Type B pancreatic cell (in vitro differentiated cells): Measurements from ENCODE around the gene SPOCK3. TPM values are rescaled to one million over a fixed set of nuclear protein-coding genes. Genes with fewer than 3 reads are reported as not detected.
"Not testable (repeated sequence)": the region's sequence is repeated elsewhere in the genome, so short reads cannot be mapped to it uniquely, and the experiment has no call there.

ENCODE experiments used
- DNase-seq: peaks from one replicate; pipeline ENCODE4 v3.0.0; 2021; ENCODE audit warnings: mixed read lengths; ENCODE audit not compliant: unreplicated experiment; ENCODE audit errors: extremely low spot score
- H3K27ac Mint-ChIP-seq: 2 replicates; pipeline ENCODE4 v1.8.0; 2021; ENCODE audit warnings: mild to moderate bottlenecking, mixed read lengths
- H3K27me3 Mint-ChIP-seq: 2 replicates; pipeline ENCODE4 v1.8.0; 2021; ENCODE audit warnings: mixed read lengths
- H3K36me3 Mint-ChIP-seq: 2 replicates; pipeline ENCODE4 v1.8.0; 2021; ENCODE audit warnings: mixed read lengths
- H3K4me1 Mint-ChIP-seq: one replicate; pipeline ENCODE4 v1.8.0; 2021; ENCODE audit warnings: mixed read lengths; ENCODE audit not compliant: unreplicated experiment
- H3K4me3 Mint-ChIP-seq: 2 replicates; pipeline ENCODE4 v1.8.0; 2021; ENCODE audit warnings: mild to moderate bottlenecking, mixed read lengths
- H3K9me3 Mint-ChIP-seq: 2 replicates; pipeline ENCODE4 v1.8.0; 2021; ENCODE audit warnings: mixed read lengths
- total RNA-seq: library from RNA; stranded (reverse); gene quantifications from 2 replicates; pipeline ENCODE4 v1.2.1, GENCODE V29; 2021; ENCODE audit warnings: low replicate concordance
- TF ChIP-seq, protein P1 (sequence below): fragments of 200-600 bp; sonication (generic); conservative IDR thresholded peaks from 2 replicates; pipeline ENCODE4 v1.5.0; 2021; ENCODE audit warnings: antibody characterized with exemption, mild to moderate bottlenecking

SPOCK3 gene
- total RNA-seq, 1 donor from 2014 or later = 7.1 TPM

- no peak overlapping the region for H3K27ac Mint-ChIP-seq
Observed at GRCh38 chr4:166723532-166724140, 510.7 kb downstream of the SPOCK3 start.

GRCh38 chr4:166715748-166716713 lies 518.3 kb downstream of the SPOCK3 start:
- not testable (repeated sequence) for H3K36me3 Mint-ChIP-seq, H3K4me1 Mint-ChIP-seq, H3K9me3 Mint-ChIP-seq, H3K27me3 Mint-ChIP-seq, H3K27ac Mint-ChIP-seq, H3K4me3 Mint-ChIP-seq, DNase-seq

More at GRCh38 chr4:166723532-166724140, 510.7 kb downstream of the SPOCK3 start:
- TF ChIP-seq, protein P1, sequence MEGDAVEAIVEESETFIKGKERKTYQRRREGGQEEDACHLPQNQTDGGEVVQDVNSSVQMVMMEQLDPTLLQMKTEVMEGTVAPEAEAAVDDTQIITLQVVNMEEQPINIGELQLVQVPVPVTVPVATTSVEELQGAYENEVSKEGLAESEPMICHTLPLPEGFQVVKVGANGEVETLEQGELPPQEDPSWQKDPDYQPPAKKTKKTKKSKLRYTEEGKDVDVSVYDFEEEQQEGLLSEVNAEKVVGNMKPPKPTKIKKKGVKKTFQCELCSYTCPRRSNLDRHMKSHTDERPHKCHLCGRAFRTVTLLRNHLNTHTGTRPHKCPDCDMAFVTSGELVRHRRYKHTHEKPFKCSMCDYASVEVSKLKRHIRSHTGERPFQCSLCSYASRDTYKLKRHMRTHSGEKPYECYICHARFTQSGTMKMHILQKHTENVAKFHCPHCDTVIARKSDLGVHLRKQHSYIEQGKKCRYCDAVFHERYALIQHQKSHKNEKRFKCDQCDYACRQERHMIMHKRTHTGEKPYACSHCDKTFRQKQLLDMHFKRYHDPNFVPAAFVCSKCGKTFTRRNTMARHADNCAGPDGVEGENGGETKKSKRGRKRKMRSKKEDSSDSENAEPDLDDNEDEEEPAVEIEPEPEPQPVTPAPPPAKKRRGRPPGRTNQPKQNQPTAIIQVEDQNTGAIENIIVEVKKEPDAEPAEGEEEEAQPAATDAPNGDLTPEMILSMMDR = no peak
- Mint-ChIP-seq H3K27me3 (no peaks in the 10 kb centered on the region), H3K4me3 (no peak overlapping the region), H3K4me1 (no peaks in the 10 kb centered on the region), H3K36me3 (no peaks in the 10 kb centered on the region), H3K9me3 (no peaks in the 10 kb centered on the region)
- DNase-seq = no peak

GRCh38 chr4:166700592-166700991 lies 533.7 kb downstream of the SPOCK3 start:
- TF ChIP-seq, protein P1 = no peak
- Mint-ChIP-seq H3K36me3 (no peaks in the 10 kb centered on the region), H3K4me3 (no peak overlapping the region), H3K4me1 (no peaks in the 10 kb centered on the region), H3K27me3 (no peaks in the 10 kb centered on the region), H3K27ac (no peak overlapping the region), H3K9me3 (no peaks in the 10 kb centered on the region)
- DNase-seq = no peak

DNA sequence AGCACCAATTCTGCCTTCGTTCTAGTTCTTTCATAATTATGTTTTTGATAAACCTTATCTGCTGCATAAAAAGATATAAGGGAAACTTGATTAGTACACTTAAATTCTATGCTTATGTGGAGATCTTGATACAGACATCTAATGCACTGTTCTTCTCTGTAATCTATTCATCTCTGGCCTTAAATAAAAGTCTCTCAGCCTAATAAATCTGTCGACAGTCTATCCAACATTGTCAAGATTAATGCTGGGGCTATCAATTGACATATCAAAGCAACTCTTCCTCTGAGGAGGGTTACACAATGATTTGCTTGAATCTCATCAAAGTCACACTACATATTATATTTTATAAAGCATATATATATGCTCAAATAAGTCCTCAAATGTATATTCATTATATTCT lies 545.5 kb downstream of the SPOCK3 start:
- Mint-ChIP-seq H3K27me3 (peaks cover 3% of the 10 kb centered on the region), H3K9me3 (no peaks in the 10 kb centered on the region), H3K36me3 (no peaks in the 10 kb centered on the region), H3K4me1 (no peaks in the 10 kb centered on the region), H3K27ac (no peak overlapping the region), H3K4me3 (no peak overlapping the region)
- TF ChIP-seq, protein P1 = no peak
- DNase-seq = no peak

- H3K4me1 Mint-ChIP-seq = no peaks in the 10 kb centered on the region
- no peaks in the 10 kb centered on the region for H3K36me3 Mint-ChIP-seq
Observed at GRCh38 chr4:166687828-166688227, 546.5 kb downstream of the SPOCK3 start.

More at GRCh38 chr4:166687828-166688227, 546.5 kb downstream of the SPOCK3 start:
- H3K9me3 Mint-ChIP-seq = no peaks in the 10 kb centered on the region
- no peak overlapping the region for H3K4me3 Mint-ChIP-seq
- peaks cover 3% of the 10 kb centered on the region for H3K27me3 Mint-ChIP-seq
- no peak overlapping the region for H3K27ac Mint-ChIP-seq
- DNase-seq = no peak
- TF ChIP-seq, protein P1 = no peak
